ENCODE data around the gene CNTFR. TPM values are rescaled to one million over a fixed set of nuclear protein-coding genes. Genes with fewer than 3 reads are reported as not detected.

Gene CNTFR
- total RNA-seq, 1 experiment from 2014 or later = not detected

DNA sequence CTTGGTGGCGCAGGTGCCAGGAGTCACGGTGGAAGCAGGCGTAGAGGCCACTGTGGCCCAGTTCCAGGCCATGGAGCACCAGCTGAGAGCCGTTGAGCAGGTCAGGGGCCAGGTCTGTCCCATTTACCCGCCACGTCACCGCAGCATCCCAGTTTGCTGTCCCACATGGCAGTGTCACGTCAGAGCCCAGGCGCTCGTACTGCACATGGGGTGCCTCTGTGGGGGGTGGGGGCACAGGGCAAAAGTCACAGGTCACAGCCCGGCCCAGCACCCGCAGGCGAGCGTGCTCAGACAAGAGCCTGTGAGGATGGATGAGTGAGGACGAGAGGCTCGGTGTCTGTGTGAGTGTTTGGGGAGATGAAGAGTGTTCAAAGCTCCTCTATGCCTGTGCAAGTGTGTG, 24.9 kb downstream of the CNTFR start:
- Histone ChIP-seq H3K9me3 (replicated peaks) (no peaks in the 10 kb centered on the region), H3K4me3 (no peak overlapping the region), H3K36me3 (no peaks in the 10 kb centered on the region), H3K4me1 (replicated peaks) (no peaks in the 10 kb centered on the region), H3K27ac (no peak overlapping the region), H3K27me3 (replicated peaks) (no peaks in the 10 kb centered on the region)
- DNase-seq (ENCODE audit: low read depth in 1 of 2, low spot score in 2 of 2) = no peak

DNA sequence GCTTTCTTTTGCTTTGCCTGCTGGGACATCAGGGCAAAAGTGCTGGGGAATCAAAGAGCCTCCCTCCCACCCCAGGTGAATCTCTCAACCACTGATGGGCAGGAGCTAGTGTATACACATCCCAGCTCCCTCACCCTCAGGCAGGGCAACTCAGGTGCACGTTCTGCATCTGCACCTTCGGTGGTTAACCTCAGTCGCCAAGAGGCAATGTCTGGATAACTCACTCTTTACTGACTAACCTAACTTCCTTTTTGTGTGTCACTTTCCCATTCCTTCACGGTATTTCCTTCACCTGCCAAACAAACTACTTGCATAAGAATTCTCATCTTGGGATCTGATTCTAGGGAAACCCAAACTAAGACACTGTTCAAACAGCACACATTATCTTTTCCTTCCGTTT, 26.3 kb downstream of the CNTFR start:
- H3K36me3 ChIP-seq = no peaks in the 10 kb centered on the region
- H3K27ac ChIP-seq = no peak overlapping the region
- no peak overlapping the region for H3K4me3 ChIP-seq
- H3K9me3 ChIP-seq (replicated peaks) = no peaks in the 10 kb centered on the region
- H3K27me3 ChIP-seq (replicated peaks) = no peaks in the 10 kb centered on the region
- no peaks in the 10 kb centered on the region for H3K4me1 ChIP-seq (replicated peaks)
- DNase-seq (ENCODE audit: low read depth in 1 of 2, low spot score in 2 of 2) = no peak

DNA sequence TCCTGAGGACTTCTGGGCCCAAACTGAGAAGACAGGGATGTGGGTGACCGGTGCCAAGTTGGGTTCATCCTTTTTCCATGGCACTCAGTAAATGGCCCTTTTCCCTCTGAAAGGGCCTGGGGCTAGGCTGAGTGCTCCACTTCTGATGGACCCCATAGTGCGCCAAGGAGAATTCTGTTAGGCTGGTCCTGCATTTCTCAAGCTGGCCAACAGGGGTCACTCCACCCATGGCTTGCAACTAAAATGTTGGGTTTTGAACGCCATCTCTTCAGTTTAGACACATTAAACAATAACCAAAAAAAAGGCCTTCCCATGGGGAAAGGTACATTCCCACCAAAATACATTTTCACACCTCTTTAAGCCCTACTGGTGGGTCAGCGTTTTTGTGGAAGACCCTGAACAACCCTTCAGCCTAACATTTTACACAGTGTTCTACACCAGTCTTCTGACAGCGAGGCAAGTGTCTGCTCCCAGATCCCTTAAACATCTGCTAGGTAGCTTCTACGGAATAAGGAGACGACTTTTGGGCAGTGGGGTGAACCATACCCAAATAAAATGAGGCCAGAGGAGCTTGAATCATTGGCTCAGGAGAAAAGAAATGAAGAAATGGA, 27.3 kb downstream of the CNTFR start:
- H3K9me3 ChIP-seq (replicated peaks) = no peaks in the 10 kb centered on the region
- H3K27ac ChIP-seq = no peak overlapping the region
- no peaks in the 10 kb centered on the region for H3K36me3 ChIP-seq
- H3K4me3 ChIP-seq = no peak overlapping the region
- no peak for DNase-seq (ENCODE audit: low read depth in 1 of 2, low spot score in 2 of 2)
- H3K4me1 ChIP-seq (replicated peaks) = no peaks in the 10 kb centered on the region
- no peaks in the 10 kb centered on the region for H3K27me3 ChIP-seq (replicated peaks)

DNA sequence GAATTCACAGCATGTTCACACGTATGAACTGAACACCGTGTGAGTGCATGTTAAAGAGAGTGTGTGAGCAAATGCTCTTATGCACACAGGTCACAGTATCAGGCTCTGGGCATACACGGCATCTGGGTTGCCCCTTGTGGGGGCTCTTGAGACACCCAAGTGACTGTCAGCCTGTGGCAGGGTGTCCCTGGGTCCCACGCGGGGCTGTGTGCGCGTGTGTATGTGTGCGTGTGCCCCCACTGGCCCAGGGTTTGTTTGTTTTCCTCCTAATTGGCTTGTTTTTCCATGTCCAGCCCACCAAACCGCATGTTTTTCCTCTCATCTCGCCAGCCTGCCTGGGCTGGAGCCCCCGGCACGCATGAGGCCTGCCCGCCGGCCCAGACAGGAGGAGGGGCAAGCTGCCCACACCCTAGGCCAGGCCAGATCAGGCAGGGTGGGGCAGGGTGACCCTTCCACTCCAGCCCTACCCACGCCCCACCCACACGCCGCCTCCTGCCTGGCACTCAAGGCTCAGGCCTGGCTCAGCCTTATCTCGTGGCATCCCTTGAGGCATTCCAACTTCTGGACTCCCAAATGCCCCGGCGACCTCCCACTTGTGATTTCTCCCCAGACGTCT, 28.8 kb downstream of the CNTFR start:
- Histone ChIP-seq H3K4me1 (replicated peaks) (no peaks in the 10 kb centered on the region), H3K9me3 (replicated peaks) (no peaks in the 10 kb centered on the region), H3K4me3 (no peak overlapping the region), H3K36me3 (no peaks in the 10 kb centered on the region), H3K27ac (no peak overlapping the region), H3K27me3 (replicated peaks) (no peaks in the 10 kb centered on the region)
- DNase-seq (ENCODE audit: low read depth in 1 of 2, low spot score in 2 of 2) = no peak

DNA sequence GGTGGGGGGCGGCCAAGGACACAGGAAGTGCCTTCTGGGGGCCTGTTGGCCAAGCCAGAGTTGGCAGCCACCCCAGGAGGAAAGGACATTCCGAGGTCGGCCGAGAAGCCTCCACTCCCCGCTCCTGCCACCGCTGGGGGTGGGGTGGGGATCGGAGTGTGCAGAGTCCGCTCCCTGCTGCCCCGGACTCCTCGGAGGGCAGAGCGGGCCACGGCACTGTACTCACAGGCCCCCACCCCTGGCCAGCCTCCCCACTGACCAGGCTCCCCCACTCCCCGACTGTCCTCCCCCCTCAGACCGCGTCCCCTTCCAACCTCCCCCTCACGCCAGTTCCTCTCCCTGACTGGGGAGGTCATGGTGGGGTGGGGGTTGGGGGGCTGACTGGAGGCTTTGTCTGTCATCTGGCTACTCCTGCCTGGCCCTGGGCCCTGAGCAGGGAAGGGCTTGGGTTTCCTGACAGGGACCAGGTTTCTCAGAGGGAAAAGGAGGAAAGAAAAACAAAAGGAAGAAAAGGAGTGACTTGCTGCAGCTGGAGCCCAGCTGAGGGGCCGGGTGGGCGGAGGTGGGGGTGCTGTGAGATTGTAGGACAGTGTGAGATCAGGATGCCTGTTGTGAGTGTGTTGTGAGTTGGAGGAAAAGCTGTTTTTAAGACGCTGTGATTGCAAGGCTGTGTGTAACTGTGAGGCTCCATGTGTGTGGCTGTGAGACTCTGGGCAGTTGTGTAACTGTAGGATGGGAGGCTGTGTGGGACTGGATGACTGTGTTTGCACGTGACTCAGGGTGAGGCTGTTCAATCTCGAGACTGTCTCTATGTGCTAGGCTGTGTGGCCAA, 29.7 kb downstream of the CNTFR start:
- no peak overlapping the region for H3K4me3 ChIP-seq
- no peaks in the 10 kb centered on the region for H3K36me3 ChIP-seq
- DNase-seq (ENCODE audit: low read depth in 1 of 2, low spot score in 2 of 2) = no peak
- H3K27me3 ChIP-seq (replicated peaks) = no peaks in the 10 kb centered on the region
- no peaks in the 10 kb centered on the region for H3K4me1 ChIP-seq (replicated peaks)
- no peak overlapping the region for H3K27ac ChIP-seq
- no peaks in the 10 kb centered on the region for H3K9me3 ChIP-seq (replicated peaks)

DNA sequence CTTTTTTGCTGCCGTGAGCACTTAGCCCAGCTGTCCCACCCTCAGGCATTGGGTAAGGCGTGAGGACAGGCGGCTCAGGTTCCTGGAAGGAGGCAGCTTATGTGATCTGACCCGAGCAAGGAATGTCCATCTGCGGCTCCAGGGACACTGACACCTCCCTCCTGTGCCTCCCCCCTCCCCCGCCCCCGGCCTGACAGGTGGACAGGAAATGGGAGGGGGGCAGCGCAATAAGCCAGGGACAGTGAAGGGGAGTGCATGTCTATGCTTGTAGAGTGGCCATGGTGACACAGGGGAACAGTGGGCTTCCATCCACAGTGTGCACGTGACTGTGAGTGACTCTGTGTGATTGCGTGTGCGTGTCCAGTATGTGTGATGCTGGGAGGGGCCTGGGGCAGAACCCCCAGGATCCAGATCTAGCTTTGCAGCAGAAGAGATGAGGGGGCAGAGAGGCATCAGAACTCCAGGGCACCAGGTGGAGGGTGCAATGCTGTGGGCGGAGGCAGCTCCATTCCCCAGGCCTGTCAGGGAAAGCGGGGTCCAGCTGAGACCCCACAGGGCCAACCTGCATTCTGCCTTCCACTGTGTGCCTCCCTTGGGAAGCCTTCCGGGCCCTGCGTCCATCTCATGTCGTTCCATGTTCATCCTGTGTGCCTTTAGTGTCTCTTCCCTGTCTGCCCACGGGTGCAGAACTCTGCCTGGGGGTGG, 30.5 kb downstream of the CNTFR start:
- Histone ChIP-seq H3K27ac (no peak overlapping the region), H3K9me3 (replicated peaks) (no peaks in the 10 kb centered on the region), H3K27me3 (replicated peaks) (no peaks in the 10 kb centered on the region), H3K4me3 (no peak overlapping the region), H3K36me3 (no peaks in the 10 kb centered on the region), H3K4me1 (replicated peaks) (no peaks in the 10 kb centered on the region)
- no peak for DNase-seq (ENCODE audit: low read depth in 1 of 2, low spot score in 2 of 2)

DNA sequence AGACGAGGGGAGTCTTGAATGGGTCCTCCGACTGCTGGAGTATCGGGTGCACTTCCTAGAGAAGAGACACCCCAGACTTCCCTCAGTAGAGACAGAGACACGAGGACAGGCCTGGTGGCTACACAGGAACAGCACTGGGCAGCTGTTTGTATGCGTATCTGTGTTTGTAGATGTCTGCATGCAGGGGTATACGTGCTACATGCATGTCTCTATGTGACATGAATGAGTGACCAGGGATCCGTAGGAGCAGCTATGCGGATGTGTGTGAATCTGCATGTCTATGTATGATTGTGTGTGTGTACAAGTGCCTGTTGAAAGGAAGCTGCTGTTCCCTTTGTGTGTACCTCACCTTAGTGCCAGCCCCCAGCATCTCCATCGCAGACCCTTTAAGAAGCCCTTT, 31.2 kb downstream of the CNTFR start:
- Histone ChIP-seq H3K9me3 (replicated peaks) (no peaks in the 10 kb centered on the region), H3K4me3 (no peak overlapping the region), H3K36me3 (no peaks in the 10 kb centered on the region), H3K4me1 (replicated peaks) (no peaks in the 10 kb centered on the region), H3K27ac (no peak overlapping the region), H3K27me3 (replicated peaks) (no peaks in the 10 kb centered on the region)
- no peak for DNase-seq (ENCODE audit: low read depth in 1 of 2, low spot score in 2 of 2)

DNA sequence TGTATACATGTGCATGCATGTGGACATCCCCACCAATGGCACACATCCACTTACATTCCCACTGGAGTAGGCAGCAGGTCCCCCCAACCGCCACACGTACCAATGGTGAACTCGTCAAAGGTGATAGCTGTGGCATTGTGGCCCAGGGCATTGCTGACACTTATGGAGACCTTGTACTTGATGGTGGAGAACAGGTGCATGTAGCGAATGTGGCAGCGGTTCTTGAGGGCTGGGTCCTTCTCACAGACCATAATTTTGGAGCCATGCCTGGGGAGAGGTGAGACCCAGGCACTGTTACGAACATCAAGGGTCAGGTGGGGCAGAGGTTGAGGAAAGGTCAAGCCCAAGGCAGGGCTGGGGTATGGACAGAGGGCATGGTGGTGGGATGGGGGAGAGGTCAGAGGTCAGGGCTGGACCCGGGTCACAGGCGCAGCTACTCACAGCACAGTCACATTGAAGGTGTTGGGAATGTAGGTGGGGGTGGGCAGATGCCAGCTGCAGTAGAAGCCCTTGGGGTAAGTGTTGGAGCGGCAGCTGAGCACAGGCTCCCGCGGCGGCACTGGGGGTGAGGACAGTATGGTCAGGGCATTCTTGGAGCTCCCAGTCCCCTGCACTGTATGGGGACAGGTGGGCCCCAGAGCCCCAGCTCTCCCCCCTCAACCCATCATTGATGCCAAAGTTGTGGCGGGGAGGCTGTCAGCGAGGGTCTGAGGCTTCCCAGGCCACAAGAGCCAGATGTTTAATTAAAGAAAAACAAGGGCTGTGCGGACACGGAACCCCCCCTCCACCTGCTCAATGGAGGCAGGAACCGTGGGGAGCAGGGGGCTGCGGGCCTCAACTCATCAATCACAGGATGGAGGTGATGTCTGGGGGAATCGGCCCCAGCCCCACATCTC, 31.9 kb downstream of the CNTFR start:
- H3K9me3 ChIP-seq (replicated peaks) = no peaks in the 10 kb centered on the region
- no peak for DNase-seq (ENCODE audit: low read depth in 1 of 2, low spot score in 2 of 2)
- no peak overlapping the region for H3K4me3 ChIP-seq
- no peak overlapping the region for H3K27ac ChIP-seq
- H3K36me3 ChIP-seq = no peaks in the 10 kb centered on the region
- H3K27me3 ChIP-seq (replicated peaks) = no peaks in the 10 kb centered on the region
- no peaks in the 10 kb centered on the region for H3K4me1 ChIP-seq (replicated peaks)

DNA sequence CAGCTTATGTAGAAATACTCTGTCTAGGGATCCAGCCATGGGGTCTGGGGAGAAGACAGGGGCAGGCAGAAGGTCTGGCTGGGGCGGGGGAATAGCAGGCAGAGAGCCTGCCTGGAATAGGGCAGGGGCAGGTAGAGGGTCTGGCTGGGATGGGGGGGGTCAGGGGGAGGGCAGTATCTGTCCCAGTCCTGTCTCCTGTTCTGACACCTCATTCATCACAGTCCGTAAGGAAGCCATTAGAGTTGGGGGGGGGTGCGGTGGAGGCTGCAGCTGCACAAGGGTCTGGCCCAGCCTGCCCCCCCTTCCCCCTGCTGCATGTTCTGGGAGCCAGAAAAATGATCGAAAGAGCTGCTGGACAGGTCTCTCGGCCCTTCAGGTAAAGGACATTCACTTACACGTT, 32.6 kb downstream of the CNTFR start:
- Histone ChIP-seq H3K4me1 (replicated peaks) (no peaks in the 10 kb centered on the region), H3K4me3 (no peak overlapping the region), H3K27me3 (replicated peaks) (no peaks in the 10 kb centered on the region), H3K27ac (no peak overlapping the region), H3K9me3 (replicated peaks) (no peaks in the 10 kb centered on the region), H3K36me3 (no peaks in the 10 kb centered on the region)
- DNase-seq (ENCODE audit: low read depth in 1 of 2, low spot score in 2 of 2) = no peak

DNA sequence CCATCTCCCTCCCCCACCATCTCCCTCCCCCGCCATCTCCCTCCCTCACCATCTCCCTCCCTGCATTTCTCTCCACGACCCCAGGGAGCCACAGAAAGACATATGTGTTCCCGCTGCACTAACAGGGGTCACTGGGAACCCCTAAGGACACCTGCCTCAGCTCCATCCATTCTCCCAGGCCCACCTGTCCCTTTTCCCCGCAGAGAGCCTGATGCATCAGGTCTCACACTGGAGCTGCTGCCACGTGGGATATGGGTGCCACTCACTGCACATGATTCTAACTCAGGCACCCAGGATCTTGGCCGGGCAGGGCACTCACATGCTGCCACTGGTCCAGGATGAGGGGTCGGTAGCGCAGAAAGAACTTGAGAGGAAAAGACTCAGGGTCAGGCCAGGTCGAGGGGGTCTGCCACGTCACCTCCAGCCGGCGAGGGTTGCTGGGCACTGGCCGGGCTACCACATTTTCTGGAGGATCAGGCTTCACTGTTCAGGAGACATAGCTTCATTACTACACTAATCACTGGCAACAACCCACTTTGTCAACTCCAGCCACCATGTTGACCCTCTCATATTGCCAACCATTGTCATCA, 33.5 kb downstream of the CNTFR start:
- Histone ChIP-seq H3K9me3 (replicated peaks) (no peaks in the 10 kb centered on the region), H3K36me3 (no peaks in the 10 kb centered on the region), H3K27ac (no peak overlapping the region), H3K4me1 (replicated peaks) (no peaks in the 10 kb centered on the region), H3K27me3 (replicated peaks) (no peaks in the 10 kb centered on the region), H3K4me3 (no peak overlapping the region)
- DNase-seq (ENCODE audit: low read depth in 1 of 2, low spot score in 2 of 2) = no peak

DNA sequence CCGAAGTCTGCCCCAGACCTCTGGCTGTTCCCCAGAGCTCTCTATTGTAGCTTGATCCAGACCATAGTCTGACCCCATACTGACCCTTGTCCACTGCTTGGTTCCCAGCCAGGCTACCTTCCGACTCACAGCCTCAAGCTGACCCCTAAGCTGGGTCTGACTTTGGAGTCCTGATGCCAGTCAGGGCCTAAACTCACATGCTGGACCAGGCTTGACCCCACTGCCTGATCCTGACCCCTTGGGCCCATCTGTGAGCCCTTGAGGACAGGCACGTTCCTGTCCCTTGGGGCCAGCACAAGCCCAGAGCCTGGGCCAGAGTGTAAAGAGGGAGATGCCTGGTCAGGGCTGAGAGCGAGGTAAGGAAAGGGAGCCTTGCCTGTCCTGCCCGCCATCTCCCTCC, 34.0 kb downstream of the CNTFR start:
- Histone ChIP-seq H3K9me3 (replicated peaks) (no peaks in the 10 kb centered on the region), H3K36me3 (no peaks in the 10 kb centered on the region), H3K27ac (no peak overlapping the region), H3K4me1 (replicated peaks) (no peaks in the 10 kb centered on the region), H3K27me3 (replicated peaks) (no peaks in the 10 kb centered on the region), H3K4me3 (no peak overlapping the region)
- DNase-seq (ENCODE audit: low read depth in 1 of 2, low spot score in 2 of 2) = no peak

DNA sequence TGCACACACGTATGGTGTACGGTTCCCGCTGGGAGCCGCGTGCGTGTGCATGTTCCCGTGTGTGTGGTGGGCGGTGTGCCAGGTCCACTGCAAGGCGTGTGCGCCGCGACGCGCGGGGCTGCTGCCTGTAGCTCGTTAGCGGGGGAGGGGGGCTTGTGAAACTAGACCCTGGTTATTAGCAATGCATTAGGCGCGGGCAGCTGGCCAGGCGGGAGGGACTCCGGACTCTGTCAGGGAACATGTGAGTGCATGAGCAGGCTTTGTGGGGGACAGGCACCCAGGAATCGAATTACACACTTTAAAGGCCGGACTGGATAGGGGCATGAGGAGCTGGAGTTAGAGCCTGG, 34.5 kb downstream of the CNTFR start:
- no peak for DNase-seq (ENCODE audit: low read depth in 1 of 2, low spot score in 2 of 2)
- H3K9me3 ChIP-seq (replicated peaks) = no peaks in the 10 kb centered on the region
- H3K27me3 ChIP-seq (replicated peaks) = no peaks in the 10 kb centered on the region
- no peaks in the 10 kb centered on the region for H3K4me1 ChIP-seq (replicated peaks)
- no peak overlapping the region for H3K4me3 ChIP-seq
- H3K36me3 ChIP-seq = no peaks in the 10 kb centered on the region
- H3K27ac ChIP-seq = no peak overlapping the region
